ENCODE results near the gene NAA35.
"Not testable (repeated sequence)": the region's sequence is repeated elsewhere in the genome, so short reads cannot be mapped to it uniquely, and the experiment has no call there.

The NAA35 gene

DNA sequence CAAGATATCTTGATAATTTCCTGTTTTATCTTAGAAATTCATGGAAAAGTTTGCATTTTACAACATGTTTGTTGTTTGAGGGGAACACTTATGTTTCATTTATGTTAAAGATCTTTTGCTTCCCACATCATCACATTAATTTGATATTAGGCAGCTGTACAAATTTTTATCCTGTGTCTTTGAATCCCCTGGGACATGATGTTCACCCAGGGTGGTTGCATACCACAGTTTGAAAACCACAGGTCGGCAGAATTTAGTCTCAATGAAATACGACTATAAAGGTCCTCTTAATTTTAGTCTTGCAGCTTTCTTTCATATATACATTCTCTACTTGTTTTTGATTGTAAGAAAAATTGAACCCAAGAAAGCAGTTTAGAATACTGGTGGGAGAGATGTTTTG lies 3.7 kb downstream of the NAA35 start:
- no peak for DNase-seq (ENCODE audit: low read depth in 2 of 2)

DNA sequence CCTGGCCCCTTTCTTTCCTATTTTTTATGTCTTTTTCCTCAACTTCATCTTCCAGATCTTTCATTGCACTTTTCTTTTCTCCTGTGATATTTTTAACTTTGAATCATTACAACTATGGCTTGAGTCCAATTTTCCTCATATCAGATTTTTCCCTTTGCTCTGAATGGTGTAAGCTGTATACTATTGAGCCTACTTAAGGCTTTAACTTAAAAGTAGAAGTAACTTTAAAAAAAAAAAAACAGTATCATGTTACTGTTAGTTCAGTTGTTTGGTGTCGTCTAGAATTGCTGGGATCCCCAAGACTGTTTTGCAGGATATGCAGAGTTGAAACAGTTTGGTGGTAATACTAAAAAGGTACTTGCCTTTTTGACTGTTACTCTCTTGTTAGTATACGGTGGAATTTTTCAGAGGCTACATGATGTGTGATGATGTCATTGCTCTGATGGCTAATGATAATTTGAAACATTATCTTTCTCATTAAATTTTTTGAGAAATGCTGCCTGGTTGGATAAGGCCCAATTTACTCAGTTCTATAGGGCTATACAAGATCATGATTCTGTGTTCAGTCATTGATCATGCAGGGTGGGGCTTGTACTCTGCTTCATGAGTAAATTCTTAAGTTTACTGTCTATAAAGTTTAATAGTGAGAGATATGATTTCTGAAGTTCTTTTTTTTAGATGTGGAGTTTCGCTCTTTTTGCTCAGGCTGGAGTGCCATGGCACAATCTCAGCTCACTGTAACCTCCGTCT lies 8.8 kb downstream of the NAA35 start:
- no peak for DNase-seq (ENCODE audit: low read depth in 2 of 2)

DNA sequence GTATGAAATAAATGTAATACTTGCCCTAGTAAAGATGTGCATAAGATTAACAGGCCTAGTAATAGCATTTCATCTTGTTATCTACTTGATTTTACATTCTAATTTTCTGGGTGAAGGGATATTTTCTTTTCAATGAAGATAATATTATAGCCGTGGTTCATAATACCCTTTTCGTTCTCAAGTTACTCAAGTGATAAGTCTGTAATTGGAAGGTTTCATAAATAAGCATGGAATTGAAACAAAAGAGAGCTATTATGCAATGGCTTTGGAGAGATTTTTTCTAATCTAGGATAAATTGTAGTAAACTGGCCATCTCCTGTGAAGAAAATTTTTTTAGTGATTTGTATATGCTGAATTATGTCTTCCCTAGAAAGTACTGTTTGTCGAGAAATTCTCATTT lies 19.0 kb downstream of the NAA35 start:
- DNase-seq (ENCODE audit: low read depth in 2 of 2) = no peak

DNA sequence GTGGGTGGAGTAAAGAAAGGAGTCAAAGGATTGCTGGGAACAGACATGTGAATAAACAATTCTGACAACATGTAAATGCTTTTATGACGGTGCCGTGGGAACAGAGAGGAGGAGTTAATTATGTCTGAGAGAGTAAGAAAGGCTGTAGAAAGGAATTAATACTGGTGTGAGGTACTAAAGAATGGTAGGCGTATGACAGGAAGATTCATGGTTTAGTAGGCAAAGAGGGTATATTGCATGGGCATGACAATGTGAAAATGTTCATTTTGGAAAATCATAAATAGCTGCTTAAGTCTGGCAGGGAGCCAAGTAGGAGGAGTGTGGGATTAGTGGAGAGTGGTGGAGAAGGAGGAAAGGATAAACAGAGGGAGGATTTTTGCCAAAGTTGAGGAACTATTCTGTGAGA lies 19.7 kb downstream of the NAA35 start:
- no peak for DNase-seq (ENCODE audit: low read depth in 2 of 2)

DNA sequence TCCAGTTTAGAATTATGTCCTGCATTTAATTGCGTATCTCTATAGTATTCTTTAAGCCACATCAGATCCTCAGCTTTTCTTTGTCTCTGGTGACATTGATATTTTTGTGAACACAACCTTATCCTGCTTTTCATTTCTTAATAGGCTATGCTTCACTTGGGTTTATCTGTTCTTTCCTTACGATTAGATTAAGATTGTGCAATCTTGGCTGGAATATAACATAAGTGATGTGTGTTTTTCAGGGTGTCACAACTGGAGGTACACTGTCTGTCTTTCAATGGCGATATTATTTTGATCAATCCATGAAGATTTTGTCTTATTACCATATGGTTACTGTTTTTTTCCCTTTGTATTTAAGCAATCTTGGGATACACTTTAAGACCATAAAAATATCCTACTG lies 23.6 kb downstream of the NAA35 start:
- DNase-seq (ENCODE audit: low read depth in 2 of 2) = no peak

- DNase-seq (ENCODE audit: low read depth in 2 of 2) = no peak
Measured at GRCh38 chr9:85964949-85965348, 24.0 kb downstream of the NAA35 start.

- no peak for DNase-seq (ENCODE audit: low read depth in 2 of 2)
Measured at GRCh38 chr9:85969727-85970126, 28.8 kb downstream of the NAA35 start.

GRCh38 chr9:85971731-85972130 lies 30.8 kb downstream of the NAA35 start:
- DNase-seq (ENCODE audit: low read depth in 2 of 2) = no peak

- no peak for DNase-seq (ENCODE audit: low read depth in 2 of 2)
Measured at GRCh38 chr9:85973238-85973637, 32.3 kb downstream of the NAA35 start.

- DNase-seq (ENCODE audit: low read depth in 2 of 2) = not testable (repeated sequence)
Measured at GRCh38 chr9:85974055-85974547, 33.2 kb downstream of the NAA35 start.

DNA sequence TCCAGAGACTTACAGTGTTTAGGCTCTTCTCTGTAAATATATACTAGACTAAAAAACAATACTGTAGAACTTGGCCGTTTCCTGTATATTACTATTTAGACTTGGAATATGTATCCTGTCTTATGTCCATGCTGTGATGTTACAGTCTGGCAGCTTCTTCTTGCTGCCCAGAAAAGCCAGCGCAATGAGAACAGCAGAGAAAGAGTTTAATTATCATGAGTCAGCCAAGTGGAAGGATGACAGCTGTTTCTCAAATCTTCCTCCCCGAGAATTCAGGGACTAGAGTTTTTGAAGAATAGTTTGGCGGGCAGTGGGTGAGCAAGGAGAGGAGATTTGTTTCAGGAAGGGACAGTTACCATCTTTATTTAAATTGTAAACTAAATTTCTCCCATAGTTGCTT lies 37.5 kb downstream of the NAA35 start:
- no peak for DNase-seq (ENCODE audit: low read depth in 2 of 2)

DNA sequence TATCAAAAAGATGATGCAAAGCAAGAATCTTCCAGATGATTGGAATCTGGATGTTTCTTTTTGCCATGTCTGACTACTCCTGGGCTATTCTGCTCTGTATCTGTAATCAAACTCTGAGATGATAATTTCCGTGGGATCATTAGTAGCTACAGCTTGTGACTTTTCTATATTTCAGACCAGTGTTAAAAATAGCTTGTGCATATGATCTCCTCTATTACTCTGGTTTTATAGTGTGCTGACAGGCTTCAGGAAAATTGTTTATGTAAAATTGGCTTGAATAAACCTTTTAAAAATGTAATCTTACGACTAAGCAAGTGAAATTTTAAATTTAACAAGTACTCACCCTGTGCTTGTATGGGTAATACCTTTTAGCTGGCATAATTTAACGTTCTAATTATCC lies 40.4 kb downstream of the NAA35 start:
- DNase-seq (ENCODE audit: low read depth in 2 of 2) = no peak

- DNase-seq (ENCODE audit: low read depth in 2 of 2) = no peak
Measured at GRCh38 chr9:85984457-85984856, 43.5 kb downstream of the NAA35 start.

GRCh38 chr9:85987236-85987635 lies 46.3 kb downstream of the NAA35 start:
- no peak for DNase-seq (ENCODE audit: low read depth in 2 of 2)

DNA sequence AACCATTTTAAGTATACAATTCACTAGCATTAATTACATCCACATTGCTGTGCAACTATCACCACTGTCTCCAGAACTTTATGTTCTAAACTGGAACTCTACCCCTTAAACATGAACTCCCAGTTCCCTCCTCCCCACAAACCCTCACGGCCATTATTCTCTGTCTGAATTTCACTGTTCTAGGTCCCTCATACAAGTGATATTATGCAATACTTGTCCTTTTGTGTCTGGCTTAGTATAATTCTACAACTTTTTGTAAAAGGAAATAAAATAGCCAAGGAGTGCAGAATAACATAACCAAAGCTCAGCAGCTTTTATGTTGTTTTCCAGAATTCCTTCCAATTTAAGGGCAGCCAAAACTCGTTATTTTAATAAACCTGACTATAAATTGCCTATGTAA lies 53.2 kb downstream of the NAA35 start:
- no peak for DNase-seq (ENCODE audit: low read depth in 2 of 2)

- DNase-seq (ENCODE audit: low read depth in 2 of 2) = no peak
Measured at GRCh38 chr9:85995097-85995496, 54.2 kb downstream of the NAA35 start.

GRCh38 chr9:85995599-85995998 lies 54.7 kb downstream of the NAA35 start:
- DNase-seq (ENCODE audit: low read depth in 2 of 2) = no peak

GRCh38 chr9:86005253-86005775 lies 64.4 kb downstream of the NAA35 start:
- no peak for DNase-seq (ENCODE audit: low read depth in 2 of 2)

GRCh38 chr9:86009133-86009532 lies 68.2 kb downstream of the NAA35 start:
- no peak for DNase-seq (ENCODE audit: low read depth in 2 of 2)

- no peak for DNase-seq (ENCODE audit: low read depth in 2 of 2)
Measured at GRCh38 chr9:86020731-86021130, 79.8 kb downstream of the NAA35 start.

- DNase-seq (ENCODE audit: low read depth in 2 of 2) = no peak
Measured at GRCh38 chr9:86021166-86021565, 80.2 kb downstream of the NAA35 start.

DNA sequence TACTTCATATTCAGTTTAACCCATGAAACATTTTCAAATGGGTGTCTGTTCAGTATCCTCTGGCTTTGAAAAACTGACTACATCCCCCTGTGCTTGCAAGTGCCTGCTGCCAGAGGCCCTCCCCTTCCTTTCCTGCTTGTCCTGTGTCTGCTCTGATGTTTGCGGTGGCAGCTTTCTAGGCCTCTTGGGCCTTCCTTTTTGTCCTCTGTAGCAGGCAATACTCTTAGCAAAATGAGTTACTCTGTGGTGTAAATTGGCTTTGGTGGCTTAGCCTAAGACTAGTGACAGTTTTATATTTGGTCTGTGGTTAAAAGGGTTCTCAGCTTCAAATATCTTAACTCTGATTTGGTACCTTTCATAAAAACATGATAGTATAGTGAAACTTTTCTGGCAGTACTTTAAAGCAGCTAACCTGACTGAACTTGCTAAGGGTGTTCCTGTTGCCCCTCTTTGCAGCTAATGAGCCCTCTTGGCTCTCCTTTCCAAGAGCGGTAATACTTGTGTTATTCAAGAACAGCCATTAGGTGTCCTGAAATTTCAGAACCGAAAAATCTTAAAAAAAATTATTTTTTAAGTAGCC lies 81.8 kb downstream of the NAA35 start:
- no peak for DNase-seq (ENCODE audit: low read depth in 2 of 2)

DNA sequence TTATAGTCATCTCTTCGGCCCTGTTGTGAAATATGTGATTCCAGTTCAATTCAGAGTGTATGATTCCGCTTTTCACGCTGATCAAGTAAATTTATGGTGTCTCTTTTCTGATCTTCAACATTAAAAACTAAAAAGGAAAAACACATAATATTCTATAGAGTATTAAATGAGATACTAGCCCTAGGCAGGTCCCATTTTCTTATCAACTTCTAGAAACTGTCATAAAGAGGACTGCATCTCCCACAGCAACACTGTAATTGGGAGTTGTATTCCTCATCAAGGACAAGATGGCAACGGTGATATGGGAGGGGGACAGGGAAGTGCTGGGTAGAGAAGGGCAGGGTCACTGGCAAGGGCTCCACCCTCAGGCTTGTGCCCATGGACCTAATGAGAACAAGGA lies 86.8 kb downstream of the NAA35 start:
- no peak for DNase-seq (ENCODE audit: low read depth in 2 of 2)

All from stimulated activated CD8-positive, alpha-beta memory T cell treated with anti-CD3 and anti-CD28 coated beads, Interleukin-2, amount 100 ng/mL, for 48 hours (primary cell).